ENCODE data around the gene NRARP.
A peak's percentile ranks its signal among the peaks of the same experiment; 100 is the strongest.

Gene NRARP

GRCh38 chr9:137311986-137312851 is 10.1 kb upstream of the NRARP start:
- Histone ChIP-seq H3K9ac (ENCODE audit: low read length) (no peak overlapping the region), H3K36me3 (replicated peaks; ENCODE audit: low read depth, low read length) (no peaks in the 10 kb centered on the region), H2AFZ (ENCODE audit: low read depth, low read length) (no peak overlapping the region), H3K4me2 (ENCODE audit: low read length) (no peak overlapping the region), H3K4me1 (ENCODE audit: low read length) (peaks cover 25% of the 10 kb centered on the region), H3K27ac (ENCODE audit: low read length) (no peak overlapping the region), H3K27me3 (ENCODE audit: low read depth, low read length) (no peaks in the 10 kb centered on the region), H3K4me3 (ENCODE audit: low read length) (no peak overlapping the region), H3K9me3 (ENCODE audit: insufficient read depth, low read length) (no peaks in the 10 kb centered on the region), H3K79me2 (ENCODE audit: low read length) (no peaks in the 10 kb centered on the region), H4K20me1 (ENCODE audit: insufficient read depth, low read length) (no peaks in the 10 kb centered on the region)
- TF ChIP-seq CTCF (IDR thresholded peaks at IDR 0.05; ENCODE audit: low read depth, low read length) = no peak
- no peak for TF ChIP-seq EZH2phosphoT487 (IDR thresholded peaks at IDR 0.05; ENCODE audit: low read depth)

DNA sequence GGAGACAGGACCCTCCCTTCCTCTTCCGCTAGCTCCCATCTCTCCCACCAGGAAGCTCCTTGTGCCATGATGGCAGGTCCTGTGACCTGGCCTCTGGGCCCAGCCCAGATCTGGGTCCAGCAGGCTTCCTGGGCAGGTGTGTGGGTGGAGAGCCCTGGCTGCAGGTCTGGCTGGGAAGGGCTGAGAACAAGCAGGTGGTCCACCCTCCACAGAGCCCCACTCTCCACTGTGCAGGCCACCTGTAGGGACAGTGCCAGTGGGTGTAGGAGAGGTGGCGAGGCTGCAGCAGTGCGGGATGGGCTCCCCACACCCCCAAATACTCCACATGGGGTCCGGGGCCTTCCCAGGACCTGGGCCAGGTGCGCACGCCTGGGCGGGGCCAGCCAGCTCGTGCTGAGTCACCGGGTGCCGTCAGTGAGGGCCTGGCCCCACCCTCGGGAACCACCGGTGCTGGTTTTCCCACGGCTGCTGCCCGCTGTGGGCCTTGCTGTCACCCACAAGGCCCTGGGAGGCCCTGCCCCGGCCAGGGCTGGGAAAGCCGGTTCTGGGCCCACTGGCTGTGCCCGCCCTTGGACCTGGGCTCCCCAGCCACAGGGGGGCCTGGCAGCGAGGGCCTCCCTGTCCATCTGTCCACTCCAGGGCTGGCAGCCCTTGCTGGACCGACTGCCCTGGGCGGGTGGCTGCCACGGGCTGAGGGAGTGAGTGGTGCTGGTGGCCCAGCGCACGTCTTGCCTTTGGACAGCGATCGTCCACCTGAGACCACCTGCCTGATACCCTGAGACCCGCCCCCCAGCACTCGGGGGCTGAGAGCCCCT is 9.3 kb upstream of the NRARP start:
- Histone ChIP-seq H3K9me3 (ENCODE audit: insufficient read depth, low read length) (no peaks in the 10 kb centered on the region), H3K4me1 (ENCODE audit: low read length) (peaks cover 16% of the 10 kb centered on the region), H3K36me3 (replicated peaks; ENCODE audit: low read depth, low read length) (no peaks in the 10 kb centered on the region), H3K9ac (ENCODE audit: low read length) (no peak overlapping the region), H3K27me3 (ENCODE audit: low read depth, low read length) (no peaks in the 10 kb centered on the region), H3K4me3 (ENCODE audit: low read length) (no peak overlapping the region), H4K20me1 (ENCODE audit: insufficient read depth, low read length) (no peaks in the 10 kb centered on the region), H3K4me2 (ENCODE audit: low read length) (peak overlapping the region; percentile 6), H3K27ac (ENCODE audit: low read length) (no peak overlapping the region), H3K79me2 (ENCODE audit: low read length) (no peaks in the 10 kb centered on the region), H2AFZ (ENCODE audit: low read depth, low read length) (no peak overlapping the region)
- no peak for TF ChIP-seq CTCF (IDR thresholded peaks at IDR 0.05; ENCODE audit: low read depth, low read length)
- TF ChIP-seq EZH2phosphoT487 (IDR thresholded peaks at IDR 0.05; ENCODE audit: low read depth) = no peak

DNA sequence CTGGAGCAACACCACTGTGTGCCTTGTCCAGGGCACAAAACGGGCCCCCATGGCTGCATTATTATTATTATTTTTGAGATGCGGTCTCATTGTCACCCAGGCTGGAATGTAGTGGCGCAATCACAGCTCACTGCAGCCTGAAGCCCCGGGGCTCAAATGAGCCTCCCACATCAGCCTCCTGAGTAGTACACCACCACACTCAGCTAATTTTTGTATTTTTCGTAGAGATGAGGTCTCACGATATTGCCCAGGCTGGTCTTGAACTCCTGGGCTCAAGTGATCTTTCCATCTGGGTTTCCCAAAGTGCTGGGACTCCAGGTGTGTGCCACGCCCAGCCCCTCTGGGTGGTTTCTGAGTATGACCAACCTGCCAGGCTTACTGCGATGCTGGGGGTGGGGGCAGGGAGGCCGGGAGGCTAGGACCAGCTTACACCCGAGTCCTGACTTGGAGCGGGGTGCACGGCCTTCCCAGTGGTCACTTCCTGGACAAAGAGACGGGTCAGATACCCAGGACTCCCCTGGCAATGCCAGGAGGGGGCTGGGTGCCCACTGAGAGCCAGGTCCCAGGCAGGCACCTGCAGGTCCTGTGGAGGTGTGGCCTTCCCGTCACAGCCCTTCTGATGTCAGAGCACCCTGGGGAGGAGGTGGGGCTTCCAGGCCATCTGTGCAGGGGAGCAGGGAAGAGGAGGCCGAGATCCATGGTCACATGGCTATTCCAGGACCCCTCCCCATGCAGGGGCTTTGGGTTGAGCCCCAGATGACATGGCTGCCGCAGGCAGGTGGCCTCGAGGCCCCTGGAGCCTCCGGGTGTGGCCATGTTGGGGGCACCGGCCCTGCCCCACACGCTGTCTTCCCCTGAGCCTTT is 8.3 kb upstream of the NRARP start:
- Histone ChIP-seq H3K9me3 (ENCODE audit: insufficient read depth, low read length) (no peaks in the 10 kb centered on the region), H3K27ac (ENCODE audit: low read length) (no peak overlapping the region), H3K79me2 (ENCODE audit: low read length) (no peaks in the 10 kb centered on the region), H3K36me3 (replicated peaks; ENCODE audit: low read depth, low read length) (no peaks in the 10 kb centered on the region), H3K9ac (ENCODE audit: low read length) (no peak overlapping the region), H3K27me3 (ENCODE audit: low read depth, low read length) (no peaks in the 10 kb centered on the region), H3K4me1 (ENCODE audit: low read length) (peaks cover 13% of the 10 kb centered on the region), H3K4me2 (ENCODE audit: low read length) (peak overlapping the region; percentile 6), H2AFZ (ENCODE audit: low read depth, low read length) (no peak overlapping the region), H3K4me3 (ENCODE audit: low read length) (no peak overlapping the region; the same call in 1 of the 2 replicates), H4K20me1 (ENCODE audit: insufficient read depth, low read length) (no peaks in the 10 kb centered on the region)
- TF ChIP-seq EZH2phosphoT487 (IDR thresholded peaks at IDR 0.05; ENCODE audit: low read depth) = no peak

- Histone ChIP-seq H3K9me3 (ENCODE audit: insufficient read depth, low read length) (no peaks in the 10 kb centered on the region), H3K36me3 (replicated peaks; ENCODE audit: low read depth, low read length) (no peaks in the 10 kb centered on the region), H3K4me1 (ENCODE audit: low read length) (peaks cover 11% of the 10 kb centered on the region), H3K27me3 (ENCODE audit: low read depth, low read length) (no peaks in the 10 kb centered on the region), H4K20me1 (ENCODE audit: insufficient read depth, low read length) (no peaks in the 10 kb centered on the region), H3K4me3 (ENCODE audit: low read length) (no peak overlapping the region), H3K79me2 (ENCODE audit: low read length) (no peaks in the 10 kb centered on the region), H2AFZ (ENCODE audit: low read depth, low read length) (no peak overlapping the region), H3K9ac (ENCODE audit: low read length) (no peak overlapping the region), H3K4me2 (ENCODE audit: low read length) (no peak overlapping the region), H3K27ac (ENCODE audit: low read length) (no peak overlapping the region)
- no peak for TF ChIP-seq CTCF (IDR thresholded peaks at IDR 0.05; ENCODE audit: low read depth, low read length)
- TF ChIP-seq EZH2phosphoT487 (IDR thresholded peaks at IDR 0.05; ENCODE audit: low read depth) = no peak
Measured at GRCh38 chr9:137309368-137310188, 7.5 kb upstream of the NRARP start.
